ENCODE data around the gene SPTB.

- TF ChIP-seq, protein P1, sequence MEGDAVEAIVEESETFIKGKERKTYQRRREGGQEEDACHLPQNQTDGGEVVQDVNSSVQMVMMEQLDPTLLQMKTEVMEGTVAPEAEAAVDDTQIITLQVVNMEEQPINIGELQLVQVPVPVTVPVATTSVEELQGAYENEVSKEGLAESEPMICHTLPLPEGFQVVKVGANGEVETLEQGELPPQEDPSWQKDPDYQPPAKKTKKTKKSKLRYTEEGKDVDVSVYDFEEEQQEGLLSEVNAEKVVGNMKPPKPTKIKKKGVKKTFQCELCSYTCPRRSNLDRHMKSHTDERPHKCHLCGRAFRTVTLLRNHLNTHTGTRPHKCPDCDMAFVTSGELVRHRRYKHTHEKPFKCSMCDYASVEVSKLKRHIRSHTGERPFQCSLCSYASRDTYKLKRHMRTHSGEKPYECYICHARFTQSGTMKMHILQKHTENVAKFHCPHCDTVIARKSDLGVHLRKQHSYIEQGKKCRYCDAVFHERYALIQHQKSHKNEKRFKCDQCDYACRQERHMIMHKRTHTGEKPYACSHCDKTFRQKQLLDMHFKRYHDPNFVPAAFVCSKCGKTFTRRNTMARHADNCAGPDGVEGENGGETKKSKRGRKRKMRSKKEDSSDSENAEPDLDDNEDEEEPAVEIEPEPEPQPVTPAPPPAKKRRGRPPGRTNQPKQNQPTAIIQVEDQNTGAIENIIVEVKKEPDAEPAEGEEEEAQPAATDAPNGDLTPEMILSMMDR (optimal IDR thresholded peaks at IDR 0.05 in 1 of 3, IDR thresholded peaks at IDR 0.05 in 1 of 3, conservative IDR thresholded peaks at IDR 0.05 in 1 of 3; ENCODE audit: extremely low read depth in 1 of 3, insufficient read depth in 2 of 3, low read length in 3 of 3), result no peak
- no peak for TF ChIP-seq EZH2 (IDR thresholded peaks at IDR 0.05; ENCODE audit: low read length)
These were observed 156.8 kb downstream of the SPTB start for GRCh38 chr14:64722842-64723447.

Data from keratinocyte (primary cell).